GM19324 (cell line): Measurements from ENCODE around the gene CHP2.

Experiments
- ATAC-seq: cut with Tn5 transposase; IDR thresholded peaks from one replicate; pipeline ENCODE4 v1.9.1; 2021; ENCODE audit warnings: mild to moderate bottlenecking, moderate library complexity; ENCODE audit not compliant: unreplicated experiment, low FRiP score

Gene CHP2

GRCh38 chr16:23803591-23804123, 48.8 kb downstream of the CHP2 start:
- ATAC-seq: peak; percentile 59

DNA sequence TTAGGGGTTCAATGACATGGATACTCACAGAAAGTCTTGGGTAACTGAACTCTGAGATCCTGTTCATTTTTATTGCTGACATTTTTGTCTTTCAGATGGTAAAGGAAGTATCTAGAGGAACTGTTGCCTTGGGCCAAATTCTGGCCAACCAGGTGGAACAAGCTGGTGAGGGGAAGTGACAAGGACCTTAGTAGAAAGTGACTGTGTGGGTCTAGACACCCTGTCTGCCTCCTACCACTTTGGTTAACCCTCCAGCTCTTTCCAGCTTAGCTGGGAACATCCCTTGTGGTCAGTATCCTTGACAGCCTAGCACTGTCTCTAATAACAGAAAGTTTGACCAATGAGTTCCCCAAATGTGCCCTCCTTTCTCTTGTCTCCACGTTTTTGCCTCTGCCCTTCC, 52.2 kb downstream of the CHP2 start:
- no peak for ATAC-seq
